Kidney (tissue), 14 donors: ENCODE measurements around the gene RRP12. TPM values are rescaled to one million over a fixed set of nuclear protein-coding genes. Genes with fewer than 3 reads are reported as not detected.

ENCODE experiments used
- DNase-seq, 5 donors: peaks; one replicate each; pipeline ENCODE4 v3.0.0-alpha.2; 2013 to 2020
- FAIRE-seq: peaks from 2 replicates; lab custom pipeline; 2012; peaks lifted over from hg19 to GRCh38; lab: Jason Lieb, UNC
- H3K27ac ChIP-seq, 2 donors: one replicate each; pipeline ENCODE4 v1.7.0; 2013; ENCODE audit warnings: low read depth in 2 of 2, low read length in 2 of 2, inconsistent platforms in 1 of 2
- H3K27me3 ChIP-seq: one replicate; pipeline ENCODE4 v1.7.1; 2013; ENCODE audit warnings: low read length, inconsistent platforms; ENCODE audit not compliant: control insufficient read depth, insufficient read depth
- H3K36me3 ChIP-seq, 3 donors: one replicate each; pipeline versions ENCODE4 v1.7.0 to v1.7.1; 2013; ENCODE audit warnings: low read length in 3 of 3, control low read depth in 1 of 3, inconsistent platforms in 1 of 3; ENCODE audit not compliant: insufficient read depth in 3 of 3, control insufficient read depth in 2 of 3
- H3K4me1 ChIP-seq, 3 donors: one replicate each; pipeline versions ENCODE4 v1.7.0 to v1.7.1; 2013; ENCODE audit warnings: low read length in 3 of 3, inconsistent platforms in 1 of 3, low read depth in 1 of 3; ENCODE audit not compliant: control insufficient read depth in 2 of 3, insufficient read depth in 2 of 3
- H3K4me3 ChIP-seq, 3 donors: one replicate each; pipeline versions ENCODE4 v1.7.0 to v1.8.1; 2013; ENCODE audit warnings: low read length in 3 of 3, control low read depth in 1 of 3, inconsistent platforms in 1 of 3
- H3K9ac ChIP-seq, 3 donors: one replicate each; pipeline versions ENCODE4 v1.7.0 to v1.7.1; 2013; ENCODE audit warnings: low read length in 3 of 3, control low read depth in 1 of 3, inconsistent platforms in 1 of 3
- H3K9me3 ChIP-seq, 3 donors: one replicate each; pipeline versions ENCODE4 v1.7.0 to v1.7.1; 2013; ENCODE audit warnings: low read length in 3 of 3, control low read depth in 1 of 3, inconsistent platforms in 1 of 3; ENCODE audit not compliant: control insufficient read depth in 2 of 3, insufficient read depth in 1 of 3
- CTCF ChIP-seq: IDR thresholded peaks from 3 replicates; pipeline ENCODE4 v1.5.1; 2012; ENCODE audit warnings: mild to moderate bottlenecking, moderate library complexity, borderline replicate concordance; ENCODE audit not compliant: insufficient read depth; ENCODE audit errors: extremely low read depth
- intact Hi-C: fragments of 100-400 bp; cut with DNase I; formaldehyde crosslinking; loops from one replicate; pipeline ENCODE4 v1.11.1; 2022
- polyA plus RNA-seq: library from polyadenylated mRNA; stranded (reverse); fragments of 350-450 nt; fragmentation: Illumina TruSeq; extraction: RNeasy Lipid Tissue Mini Kit (QIAGEN cat#74804); gene quantifications from one replicate; pipeline ENCODE4 v1.2.3, GENCODE V29; 2014; ENCODE audit warnings: low read depth, low replicate concordance; ENCODE audit not compliant: insufficient read depth
- total RNA-seq: library from RNA; stranded (reverse); fragmentation: NEBNext Ultra II Directional; extraction: Animal tissue kit (Norgen Biotek cat#: 25700); gene quantifications from one replicate; pipeline ENCODE4 v1.2.1, GENCODE V29; 2021
- donor health status: control.
- donor health status: control.
- donor health status: control.
- donor health status: control.
- donor health status: control.
- donor health status: DM: yes; HTN: yes; CAD: no.
- donor health status: Normal renal cell carcinoma (clear cell type).

The RRP12 gene
- total and polyA plus RNA-seq, 2 donors from 2014 or later = 9.7 to 30.0 TPM

DNA sequence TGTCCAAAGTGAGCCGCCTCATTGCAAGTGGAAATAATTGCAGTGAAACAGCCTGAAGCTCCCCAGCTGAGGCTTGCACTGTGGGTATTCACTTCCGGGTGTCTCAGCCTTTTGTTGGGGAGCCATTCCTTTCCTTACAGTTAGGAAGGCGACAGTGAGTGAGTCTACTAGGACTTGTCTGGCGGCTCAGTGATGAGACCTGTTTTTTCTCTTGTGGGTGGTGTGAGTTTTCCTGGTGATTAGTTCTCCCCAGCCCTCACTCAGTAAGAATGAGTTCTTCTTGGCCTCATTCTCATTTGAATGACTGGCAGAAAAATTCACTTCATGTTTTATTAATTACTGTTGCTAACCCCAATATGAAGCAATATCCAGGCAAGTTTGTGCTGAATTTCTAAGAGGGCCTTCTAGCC is 27.4 kb upstream of the RRP12 start:
- Histone ChIP-seq H3K4me3 (no peak overlapping the region), H3K27me3 (no peaks in the 10 kb centered on the region), H3K4me1 (peaks cover 0 to 15% (median 7%) of the 10 kb centered on the region in 3 donors), H3K36me3 (peaks cover 11 to 22% (median 15%) of the 10 kb centered on the region in 3 donors), H3K9ac (no peak overlapping the region), H3K9me3 (no peaks in the 10 kb centered on the region), H3K27ac (no peak overlapping the region)
- intact Hi-C loops = no loop called here
- DNase-seq = no peak
- no peak for FAIRE-seq
- no peak for TF ChIP-seq CTCF

DNA sequence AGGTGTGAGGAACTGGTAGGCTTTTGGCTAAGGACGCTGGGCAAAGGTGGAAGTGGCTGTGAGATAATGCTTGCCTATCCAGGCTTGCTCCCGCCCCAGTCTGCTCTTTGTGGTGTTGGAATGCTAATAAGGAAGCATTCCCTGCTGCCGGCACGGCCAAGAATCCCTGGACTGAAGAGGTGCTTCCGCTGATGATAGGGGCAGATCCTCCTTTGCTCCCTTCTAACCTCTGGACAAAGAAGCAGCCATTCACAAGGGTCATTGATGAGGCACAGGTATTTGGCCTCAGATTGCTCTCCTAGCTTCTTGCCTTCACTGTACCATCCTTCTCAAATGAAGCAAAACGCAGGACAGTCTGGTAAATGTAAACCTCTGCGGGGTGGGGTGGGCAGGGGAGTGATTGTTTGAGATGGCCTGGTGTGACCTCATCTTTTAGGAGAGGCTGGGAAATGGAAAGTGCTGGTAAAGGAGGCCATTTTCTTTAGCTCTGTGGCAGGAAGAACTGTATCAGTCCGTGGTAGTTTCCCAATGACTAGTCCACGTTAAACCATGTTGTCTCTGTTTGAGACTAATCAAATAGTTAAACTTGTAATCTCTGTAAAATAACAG is 26.5 kb upstream of the RRP12 start:
- peak overlapping the region; percentile 81 to 94 (median 85) for H3K4me3 ChIP-seq
- H3K9ac ChIP-seq = peak overlapping the region; percentile 27 to 75 (median 75)
- TF ChIP-seq CTCF = no peak
- FAIRE-seq = no peak
- no peaks in the 10 kb centered on the region for H3K27me3 ChIP-seq
- peak in 3 of 5 donors; percentile 30 to 67 (median 62) for DNase-seq
- intact Hi-C loops = no loop called here
- H3K4me1 ChIP-seq = peaks cover 0 to 15% (median 7%) of the 10 kb centered on the region in 3 donors
- peak overlapping the region; percentile 34 to 53 for H3K27ac ChIP-seq
- no peaks in the 10 kb centered on the region for H3K9me3 ChIP-seq
- peaks cover 9 to 20% (median 12%) of the 10 kb centered on the region in 3 donors for H3K36me3 ChIP-seq

DNA sequence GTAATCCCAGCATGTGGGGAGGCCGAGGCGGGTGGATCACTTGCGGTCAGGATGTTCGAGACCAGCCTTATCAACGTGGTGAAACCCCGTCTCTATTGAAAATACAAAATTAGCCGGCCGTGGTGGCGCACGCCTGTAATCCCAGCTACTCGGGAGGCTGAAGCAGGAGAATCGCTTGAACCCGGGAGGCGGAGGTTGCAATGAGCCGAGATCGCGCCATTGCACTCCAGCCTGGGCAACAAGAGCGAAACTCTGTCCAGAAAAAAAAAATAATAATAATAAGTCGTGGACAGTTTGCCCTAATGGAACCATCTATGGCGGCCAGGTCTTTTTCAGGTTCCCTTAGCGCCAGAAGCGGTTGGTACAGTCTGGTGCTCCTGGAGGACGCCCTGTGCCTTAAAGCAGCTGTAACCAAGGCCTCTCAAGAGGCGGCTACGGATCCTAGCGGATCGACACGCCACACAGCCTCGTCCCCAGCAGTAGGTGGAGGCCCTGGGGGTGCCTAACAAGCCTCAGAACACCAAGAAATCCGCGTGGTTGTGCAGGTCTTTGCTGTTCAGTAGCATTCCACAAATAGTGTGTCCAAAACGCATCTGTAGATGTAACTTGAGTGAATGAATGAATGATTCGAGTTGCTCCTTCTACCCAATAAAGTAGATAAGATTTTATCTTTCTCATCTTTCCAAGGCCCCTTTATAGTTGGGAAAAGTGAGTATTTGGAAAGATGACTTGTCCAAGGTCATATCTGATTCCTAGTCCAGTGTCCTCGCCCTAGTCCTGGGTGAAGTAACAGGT is 25.8 kb upstream of the RRP12 start:
- H3K27me3 ChIP-seq = no peaks in the 10 kb centered on the region
- DNase-seq (peak in 3 of 5 donors; percentile 32 to 71 (median 52)), FAIRE-seq (no peak)
- H3K4me3 ChIP-seq = peak overlapping the region; percentile 81 to 94 (median 85)
- H3K4me1 ChIP-seq = peaks cover 0 to 15% (median 7%) of the 10 kb centered on the region in 3 donors
- no peak for TF ChIP-seq CTCF
- H3K9me3 ChIP-seq = no peaks in the 10 kb centered on the region
- intact Hi-C loops = no loop called here
- peak overlapping the region; percentile 83 to 86 for H3K27ac ChIP-seq
- H3K9ac ChIP-seq = peak overlapping the region; percentile 27 to 75 (median 75)
- H3K36me3 ChIP-seq = peaks cover 9 to 20% (median 12%) of the 10 kb centered on the region in 3 donors
